Natural killer cell treated with Interleukin-12 subunit alpha and Interleukin-12 subunit beta and Interleukin-15 and Interleukin-18, amount 100 ng/mL, for 72 hours (primary cell): ENCODE data around the gene TNFAIP1. TPM values are rescaled to one million over a fixed set of nuclear protein-coding genes. Genes with fewer than 3 reads are reported as not detected.

ENCODE experiments used
- ATAC-seq, 2 donors: fragments of 150-1000 bp; cut with Tn5 transposase in 1 of 2; sonication (Bioruptor Pico), chemical (Tn5 transposase) in 1 of 2; 2 replicates each; pipeline ENCODE4 v1.10.0; 2021
- DNase-seq: peaks from one replicate; pipeline ENCODE4 v3.0.0; 2022; ENCODE audit warnings: low spot score
- H3K27ac Mint-ChIP-seq, 2 donors: 1 replicate in 1 of 2; 2 replicates in 1 of 2; pipeline ENCODE4 v1.8.0; 2022; ENCODE audit warnings: mixed read lengths in 2 of 2, mild to moderate bottlenecking in 1 of 2, moderate library complexity in 1 of 2
- H3K27me3 Mint-ChIP-seq, 2 donors: 1 replicate in 1 of 2; 2 replicates in 1 of 2; pipeline ENCODE4 v1.8.0; 2022; ENCODE audit warnings: mixed read lengths in 2 of 2
- H3K36me3 Mint-ChIP-seq: one replicate; pipeline ENCODE4 v1.8.0; 2022; ENCODE audit warnings: mixed read lengths
- H3K4me1 Mint-ChIP-seq, 2 donors: 1 replicate in 1 of 2; 2 replicates in 1 of 2; pipeline ENCODE4 v1.8.0; 2022; ENCODE audit warnings: low read depth in 2 of 2, mixed read lengths in 2 of 2, mild to moderate bottlenecking in 1 of 2
- H3K4me3 Mint-ChIP-seq: one replicate; pipeline ENCODE4 v1.8.0; 2022; ENCODE audit warnings: mixed read lengths
- H3K9me3 Mint-ChIP-seq: 2 replicates; pipeline ENCODE4 v1.8.0; 2022; ENCODE audit warnings: mixed read lengths
- total RNA-seq, 2 donors: library from RNA; stranded (reverse); gene quantifications; one replicate each; pipeline ENCODE4 v1.2.3, GENCODE V29; 2022

The TNFAIP1 gene
- total RNA-seq, 2 donors from 2014 or later = 20.4 to 24.9 TPM

- Mint-ChIP-seq H3K4me1 (peaks cover 0 to 5% of the 10 kb centered on the region in 2 donors), H3K27me3 (no peaks in the 10 kb centered on the region), H3K9me3 (no peaks in the 10 kb centered on the region), H3K36me3 (no peaks in the 10 kb centered on the region), H3K27ac (no peak overlapping the region), H3K4me3 (no peak overlapping the region)
- no peak for DNase-seq
- no peak for ATAC-seq
Observed at GRCh38 chr17:28366605-28367004, 31.0 kb downstream of the TNFAIP1 start.

GRCh38 chr17:28367641-28368305 lies 32.2 kb downstream of the TNFAIP1 start:
- ATAC-seq (no peak), DNase-seq (no peak)
- Mint-ChIP-seq H3K4me3 (no peak overlapping the region), H3K27ac (no peak overlapping the region), H3K36me3 (no peaks in the 10 kb centered on the region), H3K9me3 (no peaks in the 10 kb centered on the region), H3K4me1 (peaks cover 2 to 7% of the 10 kb centered on the region in 2 donors), H3K27me3 (no peaks in the 10 kb centered on the region)

GRCh38 chr17:28368306-28368831 lies 32.8 kb downstream of the TNFAIP1 start:
- Mint-ChIP-seq H3K4me3 (no peak overlapping the region), H3K27me3 (no peaks in the 10 kb centered on the region), H3K27ac (no peak overlapping the region), H3K9me3 (no peaks in the 10 kb centered on the region), H3K36me3 (no peaks in the 10 kb centered on the region), H3K4me1 (peaks cover 8 to 11% of the 10 kb centered on the region in 2 donors)
- DNase-seq (no peak), ATAC-seq (no peak)

- peaks cover 12 to 15% of the 10 kb centered on the region in 2 donors for H3K4me1 Mint-ChIP-seq
Observed at GRCh38 chr17:28368915-28369683, 33.5 kb downstream of the TNFAIP1 start.

GRCh38 chr17:28369684-28370034 lies 34.1 kb downstream of the TNFAIP1 start:
- Mint-ChIP-seq H3K9me3 (no peaks in the 10 kb centered on the region), H3K4me3 (no peak overlapping the region), H3K4me1 (peaks cover 12 to 15% of the 10 kb centered on the region in 2 donors), H3K27ac (no peak overlapping the region), H3K27me3 (no peaks in the 10 kb centered on the region), H3K36me3 (no peaks in the 10 kb centered on the region)
- DNase-seq (no peak), ATAC-seq (no peak)

More at GRCh38 chr17:28368915-28369683, 33.5 kb downstream of the TNFAIP1 start:
- DNase-seq (no peak), ATAC-seq (no peak)
- H3K27me3 Mint-ChIP-seq = no peaks in the 10 kb centered on the region
- H3K9me3 Mint-ChIP-seq = no peaks in the 10 kb centered on the region
- H3K27ac Mint-ChIP-seq = no peak overlapping the region
- no peak overlapping the region for H3K4me3 Mint-ChIP-seq
- H3K36me3 Mint-ChIP-seq = no peaks in the 10 kb centered on the region

- H3K4me1 Mint-ChIP-seq = peaks cover 12 to 18% of the 10 kb centered on the region in 2 donors
- peak within 1 kb of the TSS; percentile 10 to 87 for H3K27ac Mint-ChIP-seq
- H3K27me3 Mint-ChIP-seq = no peaks in the 10 kb centered on the region
- DNase-seq = no peak
- H3K36me3 Mint-ChIP-seq = no peaks in the 10 kb centered on the region
- H3K9me3 Mint-ChIP-seq = no peaks in the 10 kb centered on the region
- H3K4me3 Mint-ChIP-seq = peak within 1 kb of the TSS; percentile 88
- no peak for ATAC-seq
Observed at GRCh38 chr17:28370035-28370743, 34.6 kb downstream of the TNFAIP1 start, which contains the start of gene VTN. VTN (minus strand) TSS chr17:28370307; CDS start chr17:28370203, 104 bp downstream.

GRCh38 chr17:28370744-28371103 lies 35.2 kb downstream of the TNFAIP1 start:
- Mint-ChIP-seq H3K4me3 (peak overlapping the region; percentile 88), H3K36me3 (no peaks in the 10 kb centered on the region)

GRCh38 chr17:28371245-28372202 lies 36.0 kb downstream of the TNFAIP1 start, which contains the start of gene SARM1:
SARM1 (plus strand) TSS chr17:28371694; CDS start chr17:28372033, 339 bp downstream.
- H3K4me1 Mint-ChIP-seq = peaks cover 12 to 18% of the 10 kb centered on the region in 2 donors
- DNase-seq (peak; percentile 95), ATAC-seq (peak; percentile 96)
- H3K9me3 Mint-ChIP-seq = no peaks in the 10 kb centered on the region
- peak within 1 kb of the TSS; percentile 88 for H3K4me3 Mint-ChIP-seq
- H3K27ac Mint-ChIP-seq = peak within 1 kb of the TSS; percentile 54 to 87
- no peaks in the 10 kb centered on the region for H3K27me3 Mint-ChIP-seq
- no peaks in the 10 kb centered on the region for H3K36me3 Mint-ChIP-seq

More at GRCh38 chr17:28370744-28371103, 35.2 kb downstream of the TNFAIP1 start:
- peak overlapping the region; percentile 10 to 87 for H3K27ac Mint-ChIP-seq
- ATAC-seq (no peak), DNase-seq (no peak)
- H3K27me3 Mint-ChIP-seq = no peaks in the 10 kb centered on the region
- H3K9me3 Mint-ChIP-seq = no peaks in the 10 kb centered on the region
- peaks cover 12 to 18% of the 10 kb centered on the region in 2 donors for H3K4me1 Mint-ChIP-seq

- no peaks in the 10 kb centered on the region for H3K9me3 Mint-ChIP-seq
- H3K27me3 Mint-ChIP-seq = no peaks in the 10 kb centered on the region
- H3K4me1 Mint-ChIP-seq = peaks cover 12 to 18% of the 10 kb centered on the region in 2 donors
- H3K36me3 Mint-ChIP-seq = no peaks in the 10 kb centered on the region
- H3K27ac Mint-ChIP-seq = peak overlapping the region; percentile 53 to 54
- peak overlapping the region; percentile 88 for H3K4me3 Mint-ChIP-seq
- DNase-seq = no peak
- ATAC-seq = peak in 1 of 2 donors; percentile 8
Observed at GRCh38 chr17:28372203-28372944, 36.8 kb downstream of the TNFAIP1 start.

GRCh38 chr17:28372945-28373274 lies 37.3 kb downstream of the TNFAIP1 start:
- Mint-ChIP-seq H3K4me1 (peaks cover 12 to 18% of the 10 kb centered on the region in 2 donors), H3K36me3 (no peaks in the 10 kb centered on the region), H3K27me3 (no peaks in the 10 kb centered on the region), H3K27ac (peak overlapping the region; percentile 53 to 54), H3K4me3 (peak overlapping the region; percentile 88), H3K9me3 (no peaks in the 10 kb centered on the region)
- DNase-seq (no peak), ATAC-seq (no peak)

- Mint-ChIP-seq H3K36me3 (peaks cover 6% of the 10 kb centered on the region), H3K27me3 (peaks cover 5 to 6% of the 10 kb centered on the region in 2 donors), H3K27ac (no peak overlapping the region), H3K4me3 (no peak overlapping the region), H3K4me1 (peaks cover 19 to 20% of the 10 kb centered on the region in 2 donors), H3K9me3 (no peaks in the 10 kb centered on the region)
- no peak for ATAC-seq
- no peak for DNase-seq
Observed at GRCh38 chr17:28379814-28380801, 44.5 kb downstream of the TNFAIP1 start.
